OCI-LY7 (cell line): ENCODE measurements around the gene SMCR8. TPM values are rescaled to one million over a fixed set of nuclear protein-coding genes. Genes with fewer than 3 reads are reported as not detected.

Source experiments
- BruUV-seq: library from RNA; stranded (reverse); fragments of 400-500 nt; replicated peaks from 2 replicates; lab custom pipeline; 2021; lab: Mats Ljungman, UMichigan
- CTCF ChIA-PET: fragments of 300-600 bp; sonication (Branson Sonifier 250); formaldehyde crosslinking; loops from one replicate; lab custom pipeline; 2022; ENCODE audit warnings: antibody characterized with exemption; ENCODE audit not compliant: unreplicated experiment; lab: Charles Lee
- POLR2A ChIA-PET: fragments of 300-600 bp; sonication (Branson Sonifier 250); formaldehyde crosslinking; loops from one replicate; lab custom pipeline; 2022; ENCODE audit warnings: antibody characterized with exemption; lab: Charles Lee
- DNase-seq: peaks from one replicate; pipeline ENCODE4 v3.0.0-alpha.2; 2015; ENCODE audit warnings: low spot score
- H2AFZ ChIP-seq: fragments of 200-600 bp; sonication (generic), shearing (Covaris generic); 2 replicates; pipeline ENCODE4 v1.6.1; 2014; ENCODE audit warnings: mild to moderate bottlenecking, antibody characterized with exemption, low read length, moderate library complexity
- H3K27ac ChIP-seq: fragments of 200-600 bp; sonication (generic); 2 replicates; pipeline ENCODE4 v1.5.1; 2014; ENCODE audit warnings: mixed run types, low read depth, mild to moderate bottlenecking, moderate library complexity, low read length, inconsistent platforms; ENCODE audit not compliant: poor library complexity, severe bottlenecking
- H3K36me3 ChIP-seq: fragments of 200-600 bp; sonication (generic); 2 replicates; pipeline ENCODE4 v1.6.1; 2014; ENCODE audit warnings: mild to moderate bottlenecking, antibody characterized with exemption, low read length, moderate library complexity, mixed read lengths; ENCODE audit not compliant: insufficient read depth
- H3K4me1 ChIP-seq: fragments of 200-600 bp; sonication (generic); 2 replicates; pipeline ENCODE4 v1.5.1; 2014; ENCODE audit warnings: mild to moderate bottlenecking, low read length; ENCODE audit not compliant: insufficient read depth, poor library complexity, severe bottlenecking
- H3K4me2 ChIP-seq: fragments of 200-600 bp; sonication (generic); 2 replicates; pipeline ENCODE4 v1.6.1; 2014; ENCODE audit warnings: mild to moderate bottlenecking, low read length
- H3K4me3 ChIP-seq: fragments of 200-600 bp; sonication (generic); 2 replicates; pipeline ENCODE4 v1.5.1; 2014; ENCODE audit warnings: mild to moderate bottlenecking, low read depth, low read length; ENCODE audit not compliant: poor library complexity, severe bottlenecking
- H3K79me2 ChIP-seq: fragments of 200-600 bp; sonication (generic); 2 replicates; pipeline ENCODE4 v1.6.1; 2016; ENCODE audit warnings: low read depth, mild to moderate bottlenecking, low read length, moderate library complexity, mixed read lengths; ENCODE audit not compliant: insufficient read depth
- H3K9me2 ChIP-seq: fragments of 200-600 bp; sonication (generic); 2 replicates; pipeline ENCODE4 v1.6.1; 2016; ENCODE audit warnings: mild to moderate bottlenecking, low read length, mixed read lengths; ENCODE audit not compliant: insufficient read depth
- H3K9me3 ChIP-seq: fragments of 200-600 bp; sonication (generic); 2 replicates; pipeline ENCODE4 v1.6.1; 2014; ENCODE audit warnings: mild to moderate bottlenecking, mixed run types, low read length, mixed read lengths
- H4K20me1 ChIP-seq: fragments of 200-600 bp; sonication (generic); 2 replicates; pipeline ENCODE4 v1.6.1; 2014; ENCODE audit warnings: mild to moderate bottlenecking, antibody characterized with exemption, low read length, moderate library complexity, mixed read lengths; ENCODE audit not compliant: insufficient read depth
- EZH2phosphoT487 ChIP-seq: fragments of 200-600 bp; sonication (generic); IDR thresholded peaks from 2 replicates; pipeline ENCODE4 v1.6.1; 2018; ENCODE audit warnings: low read depth, borderline replicate concordance, mild to moderate bottlenecking, mixed run types, antibody characterized with exemption, low read length, moderate library complexity, mixed read lengths
- intact Hi-C: fragments of 100-400 bp; cut with micrococcal nuclease; formaldehyde crosslinking; loops from one replicate; pipeline ENCODE4 v1.10.0; 2022; ENCODE audit not compliant: unreplicated experiment
- total RNA-seq, 2 experiments: library from RNA; depleted of rRNA in 1 of 2; stranded (reverse); fragments of >200 nt in 1 of 2; shearing (Covaris generic) in 1 of 2; gene quantifications; 2 replicates each; pipeline ENCODE4 v1.2.3, GENCODE V29; 2014 to 2022
- TF ChIP-seq, protein P1 (sequence below): fragments of 200-600 bp; sonication (generic); conservative IDR thresholded peaks from 2 replicates; pipeline ENCODE4 v1.5.1; 2014; ENCODE audit warnings: mild to moderate bottlenecking, antibody characterized with exemption, low read length, moderate library complexity, mixed read lengths

Gene SMCR8
- total RNA-seq, 2 experiments from 2014 or later, result 11.8 to 16.1 TPM

GRCh38 chr17:18363101-18364049 lies 48.3 kb downstream of the SMCR8 start, which contains the start of gene SHMT1:
Gene SHMT1 (minus strand): TSS chr17:18363550. CDS start chr17:18355981, 7,569 bp downstream.
- ChIA-PET POLR2A (interaction anchor here (0.7 to 1.3 kb wide), 3 partner anchors 17 to 701 kb away, joined by 3 to 4 read pairs (median 4); no protein-coding TSS in a partner anchor), CTCF (no interaction called here)
- BruUV-seq, result no TSS peak

GRCh38 chr17:18364166-18364565 lies 49.1 kb downstream of the SMCR8 start:
- Histone ChIP-seq H3K79me2 (peaks cover 32% of the 10 kb centered on the region), H2AFZ (no peak overlapping the region), H3K4me2 (peak overlapping the region; percentile 82; the same call in 1 of the 2 replicates), H3K36me3 (peaks cover 19% of the 10 kb centered on the region), H3K9me3 (no peaks in the 10 kb centered on the region), H3K4me3 (peak overlapping the region; percentile 85), H3K9me2 (no peaks in the 10 kb centered on the region), H3K4me1 (peaks cover 17% of the 10 kb centered on the region), H4K20me1 (no peaks in the 10 kb centered on the region), H3K27ac (no peak overlapping the region)
- no peak for DNase-seq
- POLR2A ChIA-PET, result interaction anchor here (0.7 kb wide), 1 partner anchor 49 kb away, joined by 4 read pairs; no protein-coding TSS in a partner anchor
- no TSS peak for BruUV-seq
- intact Hi-C loops, result loop anchor here (5.0 kb wide), 1 partner anchor 107 kb away; the partner anchor contains the start of gene FLII
- CTCF ChIA-PET, result no interaction called here
- no peak for TF ChIP-seq EZH2phosphoT487
- TF ChIP-seq, protein P1, sequence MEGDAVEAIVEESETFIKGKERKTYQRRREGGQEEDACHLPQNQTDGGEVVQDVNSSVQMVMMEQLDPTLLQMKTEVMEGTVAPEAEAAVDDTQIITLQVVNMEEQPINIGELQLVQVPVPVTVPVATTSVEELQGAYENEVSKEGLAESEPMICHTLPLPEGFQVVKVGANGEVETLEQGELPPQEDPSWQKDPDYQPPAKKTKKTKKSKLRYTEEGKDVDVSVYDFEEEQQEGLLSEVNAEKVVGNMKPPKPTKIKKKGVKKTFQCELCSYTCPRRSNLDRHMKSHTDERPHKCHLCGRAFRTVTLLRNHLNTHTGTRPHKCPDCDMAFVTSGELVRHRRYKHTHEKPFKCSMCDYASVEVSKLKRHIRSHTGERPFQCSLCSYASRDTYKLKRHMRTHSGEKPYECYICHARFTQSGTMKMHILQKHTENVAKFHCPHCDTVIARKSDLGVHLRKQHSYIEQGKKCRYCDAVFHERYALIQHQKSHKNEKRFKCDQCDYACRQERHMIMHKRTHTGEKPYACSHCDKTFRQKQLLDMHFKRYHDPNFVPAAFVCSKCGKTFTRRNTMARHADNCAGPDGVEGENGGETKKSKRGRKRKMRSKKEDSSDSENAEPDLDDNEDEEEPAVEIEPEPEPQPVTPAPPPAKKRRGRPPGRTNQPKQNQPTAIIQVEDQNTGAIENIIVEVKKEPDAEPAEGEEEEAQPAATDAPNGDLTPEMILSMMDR, result no peak

More at GRCh38 chr17:18363101-18364049, 48.3 kb downstream of the SMCR8 start, which contains the start of gene SHMT1:
- H3K36me3 ChIP-seq, result peaks cover 26% of the 10 kb centered on the region
- H3K4me1 ChIP-seq, result peaks cover 17% of the 10 kb centered on the region
- peak; percentile 95 for DNase-seq
- H3K4me2 ChIP-seq, result peak within 1 kb of the TSS; percentile 82
- no peaks in the 10 kb centered on the region for H4K20me1 ChIP-seq
- peak within 1 kb of the TSS; percentile 46 for H3K27ac ChIP-seq
- H3K4me3 ChIP-seq, result peak within 1 kb of the TSS; percentile 85
- H3K79me2 ChIP-seq, result peaks cover 38% of the 10 kb centered on the region
- TF ChIP-seq, protein P1, result no peak
- TF ChIP-seq EZH2phosphoT487, result no peak
- no peaks in the 10 kb centered on the region for H3K9me3 ChIP-seq
- intact Hi-C loops, result loop anchor here (5.0 kb wide), 1 partner anchor 106 kb away; the partner anchor contains the start of gene FLII
- H3K9me2 ChIP-seq, result no peaks in the 10 kb centered on the region
- H2AFZ ChIP-seq, result peak within 1 kb of the TSS; percentile 34
